DOHH2 (cell line): ENCODE measurements around the gene ARRB1.

ENCODE experiments used
- H3F3A ChIP-seq: fragments of 200-600 bp; sonication (generic), shearing (Covaris generic); 2 replicates; pipeline ENCODE4 v1.6.0; 2016; ENCODE audit warnings: antibody characterized with exemption, mild to moderate bottlenecking; ENCODE audit not compliant: control insufficient read depth, insufficient read depth
- H3K27ac ChIP-seq: fragments of 200-600 bp; sonication (generic); 2 replicates; pipeline ENCODE4 v1.5.1; 2014; ENCODE audit warnings: low read depth, mild to moderate bottlenecking, low read length, moderate library complexity
- H3K27me3 ChIP-seq: fragments of 200-600 bp; sonication (generic); 2 replicates; pipeline ENCODE4 v1.6.1; 2014; ENCODE audit warnings: mild to moderate bottlenecking, low read length, mixed read lengths; ENCODE audit not compliant: control insufficient read depth
- H3K36me3 ChIP-seq: fragments of 200-600 bp; sonication (generic); 2 replicates; pipeline ENCODE4 v1.6.1; 2014; ENCODE audit warnings: mild to moderate bottlenecking, low read length, moderate library complexity, mixed read lengths; ENCODE audit not compliant: control insufficient read depth
- H3K4me1 ChIP-seq: fragments of 200-600 bp; sonication (generic); 2 replicates; pipeline ENCODE4 v1.6.1; 2014; ENCODE audit warnings: mild to moderate bottlenecking, low read length, mixed read lengths; ENCODE audit not compliant: control insufficient read depth
- H3K4me2 ChIP-seq: fragments of 200-600 bp; sonication (generic); 2 replicates; pipeline ENCODE4 v1.6.0; 2014; ENCODE audit warnings: mild to moderate bottlenecking, low read length, moderate library complexity
- H3K4me3 ChIP-seq: fragments of 200-600 bp; sonication (generic); 2 replicates; pipeline ENCODE4 v1.5.1; 2014; ENCODE audit warnings: mild to moderate bottlenecking, low read length, mixed read lengths
- H3K79me2 ChIP-seq: fragments of 200-600 bp; sonication (generic); 2 replicates; pipeline ENCODE4 v1.6.1; 2014; ENCODE audit warnings: mild to moderate bottlenecking, low read length, mixed read lengths; ENCODE audit not compliant: control insufficient read depth
- H3K9me2 ChIP-seq: fragments of 200-600 bp; sonication (generic); replicated peaks from 2 replicates; pipeline ENCODE4 v1.6.1; 2014; ENCODE audit warnings: mild to moderate bottlenecking, low read length, mixed read lengths; ENCODE audit not compliant: control insufficient read depth
- H3K9me3 ChIP-seq: fragments of 200-600 bp; sonication (generic); 2 replicates; pipeline ENCODE4 v1.6.1; 2014; ENCODE audit warnings: antibody characterized with exemption, low read length, mixed read lengths; ENCODE audit not compliant: control insufficient read depth, insufficient read depth
- H4K20me1 ChIP-seq: fragments of 200-600 bp; sonication (generic); 2 replicates; pipeline ENCODE4 v1.6.0; 2014; ENCODE audit warnings: low read depth, mild to moderate bottlenecking, antibody characterized with exemption, low read length, moderate library complexity; ENCODE audit not compliant: control insufficient read depth, insufficient read depth
- CTCF ChIP-seq: fragments of 200-600 bp; sonication (generic); IDR thresholded peaks from one replicate; pipeline ENCODE4 v1.5.1; 2014; ENCODE audit warnings: antibody characterized with exemption, mild to moderate bottlenecking, low read depth, low read length; ENCODE audit not compliant: poor library complexity, severe bottlenecking
- EZH2phosphoT487 ChIP-seq: fragments of 200-600 bp; sonication (generic); IDR thresholded peaks from 2 replicates; pipeline ENCODE4 v1.6.1; 2017; ENCODE audit warnings: borderline replicate concordance, mild to moderate bottlenecking, antibody characterized with exemption, low read length, moderate library complexity, mixed read lengths

ARRB1 gene

DNA sequence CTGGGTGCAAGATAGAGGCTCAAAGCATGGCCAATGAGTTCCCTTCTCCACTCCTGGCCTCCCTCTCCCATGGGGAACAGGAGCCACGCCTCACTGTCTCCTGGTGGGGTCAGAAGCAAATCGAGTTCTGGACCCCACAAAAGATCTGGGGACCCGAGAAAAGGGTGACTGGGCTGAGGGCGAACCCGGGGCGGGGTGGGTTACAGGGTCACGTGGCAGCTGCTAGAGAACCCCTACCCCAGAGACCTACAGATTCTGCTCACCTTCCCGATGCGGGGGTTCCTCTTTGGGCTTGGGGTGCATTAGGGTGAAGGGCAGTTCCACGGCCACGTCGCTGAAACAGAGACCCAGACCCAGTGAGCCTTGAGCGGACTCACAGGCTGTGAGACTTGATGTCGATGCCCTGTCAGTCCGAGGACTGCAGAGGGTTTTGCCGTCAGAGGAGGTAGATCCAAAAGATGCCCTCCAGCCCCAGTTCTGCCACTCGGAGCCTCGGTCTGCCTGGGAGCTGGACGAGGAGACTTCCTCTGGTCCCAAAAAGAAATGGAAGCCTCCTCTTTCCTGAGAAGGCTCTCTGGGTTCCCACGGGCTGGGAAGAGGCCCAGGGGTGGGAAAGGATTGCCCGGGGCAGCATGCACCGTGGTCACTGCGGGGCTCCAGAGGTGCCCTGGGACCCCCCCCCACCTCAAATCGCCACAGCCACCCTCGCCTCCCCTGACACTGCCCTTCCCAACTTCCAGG lies 82.7 kb downstream of the ARRB1 start:
- Histone ChIP-seq H3K4me2 (no peak overlapping the region), H3K27ac (no peak overlapping the region)

DNA sequence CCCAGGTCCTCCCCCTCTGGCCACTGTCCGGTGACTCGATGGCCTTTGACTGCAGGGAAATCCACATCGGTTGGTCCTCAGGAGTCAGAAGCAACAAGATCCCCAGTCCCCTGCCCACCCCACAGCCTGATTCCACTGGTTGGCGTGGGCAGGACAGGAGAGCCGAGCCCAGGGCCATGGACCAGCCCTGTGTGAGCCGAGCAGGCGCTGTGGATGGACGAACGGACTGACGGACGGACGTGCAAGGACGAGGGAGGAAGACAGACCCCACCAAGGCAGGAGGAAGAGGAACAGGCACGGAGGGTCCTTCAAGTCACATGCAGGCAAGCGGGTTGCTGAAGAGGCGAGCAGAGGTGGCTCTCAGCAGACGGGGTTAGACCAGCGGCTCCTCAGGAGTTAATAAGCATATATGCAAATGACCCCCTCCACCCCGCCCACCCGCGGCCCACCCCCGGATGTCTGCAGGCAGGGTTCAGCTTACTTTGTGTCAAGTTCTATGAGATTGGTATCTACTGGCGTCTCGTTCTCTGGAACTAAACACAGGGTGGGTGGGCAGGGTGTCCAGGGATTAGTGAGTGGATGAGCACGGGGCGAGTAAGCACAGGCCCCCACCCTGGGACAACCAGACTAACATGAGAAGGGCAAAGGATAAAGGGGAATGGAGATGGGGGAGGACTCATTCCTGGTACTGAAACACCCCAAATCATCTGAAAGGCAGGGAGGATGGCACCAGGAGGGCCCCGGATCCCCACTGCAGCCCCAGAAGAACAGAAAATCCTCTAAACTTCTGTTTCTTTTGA lies 84.1 kb downstream of the ARRB1 start:
- Histone ChIP-seq H3K9me2 (no peaks in the 10 kb centered on the region), H3K9me3 (no peaks in the 10 kb centered on the region), H3F3A (no peaks in the 10 kb centered on the region), H3K79me2 (no peaks in the 10 kb centered on the region), H3K4me1 (no peaks in the 10 kb centered on the region), H4K20me1 (no peaks in the 10 kb centered on the region), H3K4me3 (no peak overlapping the region), H3K27ac (no peak overlapping the region), H3K4me2 (no peak overlapping the region), H3K27me3 (peaks cover 16% of the 10 kb centered on the region; the same call in 1 of the 2 replicates), H3K36me3 (no peaks in the 10 kb centered on the region)
- TF ChIP-seq EZH2phosphoT487 = no peak
- TF ChIP-seq CTCF = no peak

More for the DNA sequence above, 82.7 kb downstream of the ARRB1 start:
- Histone ChIP-seq H3F3A (no peaks in the 10 kb centered on the region), H3K27me3 (peaks cover 16% of the 10 kb centered on the region; the same call in 1 of the 2 replicates), H3K4me1 (no peaks in the 10 kb centered on the region), H3K79me2 (no peaks in the 10 kb centered on the region), H3K9me3 (no peaks in the 10 kb centered on the region), H3K9me2 (no peaks in the 10 kb centered on the region), H3K36me3 (no peaks in the 10 kb centered on the region), H4K20me1 (no peaks in the 10 kb centered on the region), H3K4me3 (no peak overlapping the region)
- no peak for TF ChIP-seq CTCF
- no peak for TF ChIP-seq EZH2phosphoT487

DNA sequence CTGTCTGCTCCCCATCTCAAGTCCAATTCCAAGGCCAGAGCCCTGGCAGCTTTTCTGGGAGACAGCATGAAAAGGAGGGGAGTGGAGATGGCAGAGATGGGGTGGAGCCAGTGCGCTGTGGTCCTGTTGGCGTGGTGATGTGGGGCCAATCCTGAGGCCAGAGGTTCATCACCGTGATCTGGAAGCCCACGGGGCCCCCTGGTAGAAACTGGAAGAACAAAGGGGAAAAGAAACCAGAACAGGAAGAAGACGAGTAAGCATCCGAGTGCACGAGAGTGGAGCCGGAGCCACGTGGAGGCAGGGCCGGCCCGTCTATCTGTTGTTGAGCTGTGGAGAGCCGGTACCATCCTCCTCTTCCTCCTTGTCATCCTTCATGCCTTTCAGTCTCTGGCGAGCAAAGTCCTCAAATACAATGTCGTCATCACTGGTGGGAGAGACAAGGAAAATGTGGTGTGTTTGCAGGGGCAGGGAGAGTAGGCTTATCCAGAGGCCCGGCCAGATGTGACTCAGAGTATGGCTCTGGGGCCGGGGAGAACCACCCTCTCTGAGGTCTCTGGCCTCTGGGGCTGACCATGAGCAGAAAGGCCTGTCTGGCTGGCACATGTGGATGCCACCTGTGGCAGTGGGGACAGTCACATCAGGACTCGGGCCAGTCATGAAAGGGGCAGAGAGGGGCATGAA lies 85.5 kb downstream of the ARRB1 start:
- Histone ChIP-seq H3K36me3 (no peaks in the 10 kb centered on the region), H3K27me3 (peaks cover 16% of the 10 kb centered on the region; the same call in 1 of the 2 replicates), H3K4me3 (no peak overlapping the region), H3K27ac (no peak overlapping the region), H3K4me2 (no peak overlapping the region), H3K9me2 (no peaks in the 10 kb centered on the region), H4K20me1 (no peaks in the 10 kb centered on the region), H3K79me2 (no peaks in the 10 kb centered on the region), H3K9me3 (no peaks in the 10 kb centered on the region), H3K4me1 (no peaks in the 10 kb centered on the region), H3F3A (no peaks in the 10 kb centered on the region)
- TF ChIP-seq CTCF = no peak
- no peak for TF ChIP-seq EZH2phosphoT487
